Stimulated activated memory B cell treated with anti-CD40 and anti-IgM and Interleukin-4, amounts not matched to agents 10 μg/mL and 1 μg/mL and 100 μg/mL, for 72 hours (primary cell): Measurements from ENCODE around the gene PGF.

ENCODE experiments used
- ATAC-seq: fragments of 150-1000 bp; cut with Tn5 transposase; 2 replicates; pipeline ENCODE4 v1.10.0; 2021
- H3K27ac Mint-ChIP-seq: one replicate; pipeline ENCODE4 v1.8.0; 2022; ENCODE audit warnings: mild to moderate bottlenecking, mixed read lengths
- H3K27me3 Mint-ChIP-seq: one replicate; pipeline ENCODE4 v1.8.0; 2022; ENCODE audit warnings: mixed read lengths
- H3K36me3 Mint-ChIP-seq: one replicate; pipeline ENCODE4 v1.8.0; 2022; ENCODE audit warnings: mixed read lengths
- H3K4me1 Mint-ChIP-seq: one replicate; pipeline ENCODE4 v1.8.0; 2022; ENCODE audit warnings: mixed read lengths
- H3K4me3 Mint-ChIP-seq: one replicate; pipeline ENCODE4 v1.8.0; 2022; ENCODE audit warnings: mild to moderate bottlenecking, moderate library complexity, mixed read lengths
- H3K9me3 Mint-ChIP-seq: one replicate; pipeline ENCODE4 v1.8.0; 2022; ENCODE audit warnings: mixed read lengths

The PGF gene

DNA sequence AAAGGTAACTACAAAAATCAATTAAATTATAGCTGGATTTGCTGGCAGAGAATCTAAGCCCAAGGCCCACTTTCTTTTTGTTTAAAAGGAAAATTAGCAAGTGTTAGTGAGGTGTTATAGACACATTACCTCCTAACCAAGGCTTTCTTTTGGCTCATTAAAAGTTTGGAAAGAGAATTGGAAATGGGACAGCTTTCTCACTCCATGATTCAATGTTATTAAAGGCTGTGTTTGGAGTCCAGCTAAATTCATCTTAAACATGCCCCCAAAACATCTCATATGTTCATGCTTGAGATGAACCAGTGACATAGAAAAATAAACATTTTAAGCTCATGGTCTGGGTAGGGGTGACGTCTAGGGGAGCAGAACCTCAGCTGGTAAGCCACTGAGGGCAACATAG is 13.4 kb upstream of the PGF start:
- Mint-ChIP-seq H3K9me3 (no peaks in the 10 kb centered on the region), H3K4me1 (peaks cover 2% of the 10 kb centered on the region), H3K27me3 (no peaks in the 10 kb centered on the region), H3K4me3 (no peak overlapping the region), H3K27ac (no peak overlapping the region), H3K36me3 (no peaks in the 10 kb centered on the region)
- no peak for ATAC-seq

DNA sequence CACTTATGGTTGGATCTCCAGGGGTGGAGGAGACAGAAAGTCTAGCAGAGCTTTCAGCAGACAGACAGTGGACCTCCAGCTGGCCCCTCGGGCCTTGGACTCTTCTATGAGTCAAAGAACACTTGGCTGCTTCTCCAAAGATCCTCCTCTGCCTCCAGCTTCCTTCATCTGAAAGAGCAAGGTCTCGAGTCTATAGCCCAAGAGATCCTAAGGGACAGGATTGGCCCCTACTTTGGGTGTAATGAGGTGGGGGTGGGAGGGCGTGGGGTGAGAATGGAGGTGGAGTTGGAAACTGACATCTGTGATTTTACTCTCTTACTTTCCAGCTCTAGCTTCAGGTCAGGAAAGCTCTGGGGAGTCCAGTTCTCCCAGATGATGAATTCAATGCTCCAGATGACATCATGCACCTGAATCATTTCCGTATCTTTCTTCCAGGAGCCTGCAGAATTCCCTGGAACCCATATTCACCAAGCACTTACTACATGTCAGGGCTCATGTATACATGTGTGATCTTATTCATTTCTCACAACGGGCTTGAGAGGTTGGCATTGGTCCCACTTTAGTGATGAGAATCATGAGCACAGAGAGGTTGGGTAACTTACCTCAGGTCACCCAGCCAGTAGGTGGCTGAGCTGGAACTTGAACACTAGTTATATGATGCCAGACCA is 10.2 kb upstream of the PGF start:
- H3K4me3 Mint-ChIP-seq = no peak overlapping the region
- H3K9me3 Mint-ChIP-seq = no peaks in the 10 kb centered on the region
- H3K27me3 Mint-ChIP-seq = no peaks in the 10 kb centered on the region
- ATAC-seq = no peak
- H3K4me1 Mint-ChIP-seq = peaks cover 24% of the 10 kb centered on the region
- H3K27ac Mint-ChIP-seq = no peak overlapping the region
- no peaks in the 10 kb centered on the region for H3K36me3 Mint-ChIP-seq

DNA sequence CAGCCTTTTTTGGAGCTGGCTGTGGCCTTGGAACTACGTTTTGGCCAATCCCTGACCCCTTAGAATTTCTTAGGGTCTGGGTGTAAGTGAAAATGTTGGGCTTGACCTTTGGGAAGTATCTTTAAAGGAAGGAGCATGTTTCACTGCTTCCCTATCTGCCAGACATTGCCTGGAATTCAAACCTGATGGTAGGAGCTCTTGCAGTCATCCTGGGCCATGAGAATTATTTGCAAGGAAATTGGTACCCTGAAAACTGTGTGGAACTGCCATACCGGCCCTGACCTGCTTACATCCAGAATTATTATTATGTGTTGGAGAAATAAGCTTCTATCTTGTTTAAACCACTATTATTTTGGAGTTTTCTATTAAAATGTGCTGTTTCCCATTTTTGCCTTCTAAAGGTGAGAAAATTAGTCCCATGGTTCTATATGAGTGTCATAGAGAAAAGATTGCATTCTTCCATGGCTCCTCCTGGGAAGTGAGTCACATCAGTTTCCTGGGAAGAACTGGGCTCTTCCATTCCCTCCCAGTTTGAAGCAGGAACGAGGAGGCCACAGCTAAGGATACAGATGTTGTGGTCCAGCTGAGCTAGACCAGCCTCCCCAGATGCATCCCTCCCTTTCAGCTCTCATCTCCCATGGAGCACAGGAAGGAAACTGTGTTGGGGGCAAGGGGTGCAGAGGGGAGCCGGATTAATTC is 9.5 kb upstream of the PGF start:
- ATAC-seq = no peak
- no peaks in the 10 kb centered on the region for H3K9me3 Mint-ChIP-seq
- no peaks in the 10 kb centered on the region for H3K27me3 Mint-ChIP-seq
- no peak overlapping the region for H3K4me3 Mint-ChIP-seq
- H3K27ac Mint-ChIP-seq = no peak overlapping the region
- peaks cover 24% of the 10 kb centered on the region for H3K4me1 Mint-ChIP-seq
- H3K36me3 Mint-ChIP-seq = no peaks in the 10 kb centered on the region

DNA sequence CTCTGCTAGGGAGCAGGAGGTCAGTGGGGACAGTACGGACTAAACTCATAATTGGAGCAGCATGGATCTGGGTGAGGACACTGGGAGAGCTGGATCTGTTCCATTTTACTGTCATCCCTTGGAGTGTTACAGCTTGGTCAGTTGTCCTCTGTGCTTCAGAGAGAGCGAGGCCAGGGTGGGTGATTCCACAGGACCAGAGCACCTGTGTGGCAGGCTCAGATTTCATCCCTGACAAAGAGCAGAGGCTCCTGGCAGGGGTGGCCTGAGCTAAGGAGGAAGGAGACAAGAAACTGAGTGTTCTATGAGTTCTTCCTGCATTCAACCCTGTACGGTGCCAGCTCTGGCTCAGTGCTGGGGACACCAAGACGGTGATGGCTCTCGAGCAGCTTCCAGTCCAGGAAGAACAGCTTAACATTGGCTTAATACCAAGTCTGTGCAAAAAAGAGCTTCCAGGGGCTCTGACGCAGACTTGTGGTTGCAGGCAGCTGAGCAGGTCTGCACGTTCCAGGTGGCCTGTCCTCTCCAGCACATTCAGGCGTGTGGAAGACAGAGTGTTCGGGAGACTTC is 8.4 kb upstream of the PGF start:
- no peak for ATAC-seq
- peak overlapping the region; percentile 82 for H3K27ac Mint-ChIP-seq

DNA sequence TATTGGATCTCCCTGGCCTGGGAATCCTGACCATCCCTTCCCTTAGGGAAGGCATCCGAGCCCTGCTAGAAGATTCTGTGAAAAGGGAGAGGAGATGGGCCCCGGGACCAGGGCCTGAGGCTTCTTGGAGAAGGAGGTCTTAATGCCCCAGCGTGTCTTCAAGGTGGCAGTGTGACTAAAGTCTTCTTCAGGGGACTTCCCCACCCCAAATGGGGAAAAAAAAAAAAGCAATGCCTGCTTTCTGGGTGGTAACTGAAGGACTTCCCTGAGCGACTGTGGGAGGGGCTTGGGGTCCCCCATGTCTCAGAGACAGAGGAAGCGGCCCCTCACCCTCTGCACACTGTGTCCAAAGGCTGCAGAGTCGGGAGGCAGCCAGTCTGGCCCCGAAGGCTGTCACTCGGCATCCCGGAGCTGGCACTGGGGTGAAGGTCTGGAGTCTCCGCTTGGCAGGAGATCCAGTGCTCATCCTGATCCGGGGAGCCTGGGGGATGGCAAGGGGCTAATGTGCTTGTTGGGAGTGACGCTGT is 7.8 kb upstream of the PGF start:
- ATAC-seq = peak; percentile 64
- Mint-ChIP-seq H3K9me3 (no peaks in the 10 kb centered on the region), H3K4me1 (peaks cover 24% of the 10 kb centered on the region), H3K27me3 (no peaks in the 10 kb centered on the region), H3K27ac (peak overlapping the region; percentile 82), H3K4me3 (peak overlapping the region; percentile 22), H3K36me3 (no peaks in the 10 kb centered on the region)

More for the DNA sequence above, 8.4 kb upstream of the PGF start:
- Mint-ChIP-seq H3K4me3 (peak overlapping the region; percentile 22), H3K9me3 (no peaks in the 10 kb centered on the region), H3K36me3 (no peaks in the 10 kb centered on the region), H3K4me1 (peaks cover 24% of the 10 kb centered on the region), H3K27me3 (no peaks in the 10 kb centered on the region)

DNA sequence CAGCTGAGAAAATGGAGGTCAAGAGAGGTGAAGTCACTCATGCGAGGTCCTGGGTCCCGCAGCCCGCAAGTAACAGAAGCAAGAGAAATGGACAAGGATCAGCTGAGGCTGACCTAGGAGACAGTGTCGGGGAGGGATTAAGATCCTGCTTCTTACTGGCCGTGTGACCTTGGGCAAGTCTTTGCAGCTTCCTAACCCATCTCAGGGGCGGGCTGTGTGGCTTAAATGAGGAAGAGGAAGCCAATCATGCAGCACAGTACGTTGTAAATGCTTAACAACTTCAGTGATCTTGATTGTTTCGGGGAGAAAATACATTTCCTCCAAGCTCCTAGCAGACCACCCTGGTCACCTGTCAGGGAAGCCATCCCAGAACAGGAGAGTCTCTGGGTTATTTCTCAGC is 7.1 kb upstream of the PGF start:
- peak overlapping the region; percentile 22 for H3K4me3 Mint-ChIP-seq
- H3K36me3 Mint-ChIP-seq = no peaks in the 10 kb centered on the region
- ATAC-seq = peak; percentile 69
- H3K4me1 Mint-ChIP-seq = peaks cover 24% of the 10 kb centered on the region
- H3K9me3 Mint-ChIP-seq = no peaks in the 10 kb centered on the region
- H3K27ac Mint-ChIP-seq = peak overlapping the region; percentile 82
- H3K27me3 Mint-ChIP-seq = no peaks in the 10 kb centered on the region

DNA sequence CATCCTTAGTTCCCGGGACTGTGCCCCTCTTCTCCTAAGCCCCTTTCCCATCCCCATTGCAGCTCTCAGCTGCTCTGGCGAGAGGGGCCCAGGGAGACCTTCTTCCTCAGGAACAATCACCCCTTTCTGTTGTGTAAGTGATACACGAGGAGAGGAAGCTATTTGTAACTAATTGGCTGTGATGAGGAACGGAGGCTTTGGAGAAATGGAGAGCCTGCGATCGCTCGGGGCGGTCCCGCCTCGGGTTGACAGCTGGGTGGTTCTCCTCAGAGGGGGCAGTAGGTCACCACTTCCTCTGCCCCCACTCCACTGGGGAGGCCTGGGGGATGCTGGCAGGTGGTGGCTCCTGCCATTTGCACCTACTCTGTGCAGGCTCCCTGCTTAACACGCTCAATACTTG is 6.6 kb upstream of the PGF start:
- H3K9me3 Mint-ChIP-seq = no peaks in the 10 kb centered on the region
- H3K4me3 Mint-ChIP-seq = peak overlapping the region; percentile 22

DNA sequence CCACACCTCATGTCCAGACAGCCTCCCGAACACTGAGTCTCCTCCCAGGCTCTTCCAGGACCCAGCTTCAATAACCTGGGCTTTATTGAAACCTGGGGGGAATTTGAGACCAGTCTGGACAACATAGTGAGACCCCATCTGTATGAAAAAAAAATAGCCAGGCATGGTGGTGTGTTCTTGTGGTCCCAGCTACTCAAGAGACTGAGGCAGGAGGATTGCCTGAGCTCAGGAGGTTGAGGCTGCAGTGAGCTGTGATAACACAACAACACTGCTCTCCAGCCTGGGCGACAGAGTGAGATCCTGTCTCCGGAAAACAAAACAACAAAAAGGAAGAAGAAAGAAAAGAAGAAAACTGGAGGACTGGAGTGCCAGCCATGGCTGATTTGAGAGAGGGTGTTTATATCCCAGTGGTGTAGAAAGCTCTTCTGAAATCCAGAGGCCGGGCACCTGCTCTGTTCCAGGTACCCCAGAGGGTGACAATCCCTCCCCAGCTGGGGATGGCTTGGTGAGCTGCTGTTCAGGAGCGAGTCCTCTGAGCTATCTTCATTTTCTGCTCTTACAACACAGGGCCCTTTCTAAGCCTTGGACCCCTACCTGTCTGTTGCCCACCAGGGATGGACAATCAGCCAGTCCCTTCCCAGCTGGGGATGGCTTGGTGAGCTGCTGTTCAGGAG is 6.0 kb upstream of the PGF start:
- Mint-ChIP-seq H3K9me3 (no peaks in the 10 kb centered on the region), H3K4me1 (peaks cover 24% of the 10 kb centered on the region), H3K4me3 (no peak overlapping the region), H3K36me3 (no peaks in the 10 kb centered on the region), H3K27me3 (peaks cover 3% of the 10 kb centered on the region), H3K27ac (no peak overlapping the region)
- no peak for ATAC-seq

More for the DNA sequence above, 6.6 kb upstream of the PGF start:
- Mint-ChIP-seq H3K27ac (peak overlapping the region; percentile 82), H3K27me3 (no peaks in the 10 kb centered on the region), H3K36me3 (no peaks in the 10 kb centered on the region), H3K4me1 (peaks cover 24% of the 10 kb centered on the region)
- ATAC-seq = no peak

DNA sequence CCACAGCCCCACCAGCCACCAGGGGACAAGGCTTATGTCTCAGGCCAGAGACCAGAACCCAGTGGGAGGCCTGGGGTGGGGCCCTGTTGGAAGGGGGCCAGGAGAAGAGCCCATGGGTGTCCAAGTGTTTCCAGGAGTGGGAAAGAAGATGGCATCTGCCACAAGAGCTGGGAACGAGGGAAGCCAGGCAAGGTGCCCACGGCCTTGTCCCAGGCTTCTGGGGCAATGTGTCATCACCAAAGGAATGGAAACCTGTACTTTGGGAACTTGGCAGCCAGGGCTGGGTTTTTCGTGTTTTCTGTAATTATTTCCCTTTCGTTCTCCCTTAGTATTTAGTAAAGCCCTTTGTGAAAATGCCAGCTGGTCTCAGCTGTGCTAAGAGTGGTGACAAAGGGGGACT is 5.3 kb upstream of the PGF start:
- H3K9me3 Mint-ChIP-seq = no peaks in the 10 kb centered on the region
- ATAC-seq = no peak
- no peaks in the 10 kb centered on the region for H3K36me3 Mint-ChIP-seq
- peaks cover 6% of the 10 kb centered on the region for H3K27me3 Mint-ChIP-seq
- no peak overlapping the region for H3K27ac Mint-ChIP-seq
- H3K4me3 Mint-ChIP-seq = no peak overlapping the region
- H3K4me1 Mint-ChIP-seq = peaks cover 24% of the 10 kb centered on the region

DNA sequence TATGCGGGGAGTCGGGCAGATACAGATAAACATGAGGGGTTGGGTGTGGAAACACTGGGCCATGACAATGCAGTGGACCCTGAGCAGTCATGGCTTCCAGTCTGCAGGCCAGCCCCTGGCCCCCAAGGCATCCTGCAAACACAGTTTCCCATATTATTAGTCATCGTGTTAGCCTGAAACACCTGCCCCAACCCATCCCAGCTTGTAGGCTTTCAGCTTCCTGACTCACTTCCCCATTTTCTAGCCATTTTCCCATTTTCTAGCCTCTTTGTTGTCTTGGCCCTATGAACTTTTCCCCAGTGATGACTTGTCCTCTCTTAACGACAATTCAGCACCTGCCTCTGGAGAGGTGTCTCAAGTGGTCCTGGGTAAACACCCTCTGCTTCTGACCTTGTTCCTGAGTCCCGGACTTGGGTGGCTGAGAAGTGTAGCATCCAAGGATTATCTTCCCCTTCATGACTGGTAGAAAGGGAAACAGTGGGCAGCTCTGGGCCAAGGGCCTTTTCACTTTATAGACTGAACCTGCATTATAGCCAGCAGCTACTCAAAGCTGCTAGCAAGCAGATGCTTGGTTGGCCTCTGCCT is 4.3 kb upstream of the PGF start:
- Mint-ChIP-seq H3K9me3 (no peaks in the 10 kb centered on the region), H3K27me3 (peaks cover 6% of the 10 kb centered on the region), H3K36me3 (no peaks in the 10 kb centered on the region), H3K4me1 (peaks cover 24% of the 10 kb centered on the region), H3K27ac (no peak overlapping the region), H3K4me3 (no peak overlapping the region)
- ATAC-seq = no peak

DNA sequence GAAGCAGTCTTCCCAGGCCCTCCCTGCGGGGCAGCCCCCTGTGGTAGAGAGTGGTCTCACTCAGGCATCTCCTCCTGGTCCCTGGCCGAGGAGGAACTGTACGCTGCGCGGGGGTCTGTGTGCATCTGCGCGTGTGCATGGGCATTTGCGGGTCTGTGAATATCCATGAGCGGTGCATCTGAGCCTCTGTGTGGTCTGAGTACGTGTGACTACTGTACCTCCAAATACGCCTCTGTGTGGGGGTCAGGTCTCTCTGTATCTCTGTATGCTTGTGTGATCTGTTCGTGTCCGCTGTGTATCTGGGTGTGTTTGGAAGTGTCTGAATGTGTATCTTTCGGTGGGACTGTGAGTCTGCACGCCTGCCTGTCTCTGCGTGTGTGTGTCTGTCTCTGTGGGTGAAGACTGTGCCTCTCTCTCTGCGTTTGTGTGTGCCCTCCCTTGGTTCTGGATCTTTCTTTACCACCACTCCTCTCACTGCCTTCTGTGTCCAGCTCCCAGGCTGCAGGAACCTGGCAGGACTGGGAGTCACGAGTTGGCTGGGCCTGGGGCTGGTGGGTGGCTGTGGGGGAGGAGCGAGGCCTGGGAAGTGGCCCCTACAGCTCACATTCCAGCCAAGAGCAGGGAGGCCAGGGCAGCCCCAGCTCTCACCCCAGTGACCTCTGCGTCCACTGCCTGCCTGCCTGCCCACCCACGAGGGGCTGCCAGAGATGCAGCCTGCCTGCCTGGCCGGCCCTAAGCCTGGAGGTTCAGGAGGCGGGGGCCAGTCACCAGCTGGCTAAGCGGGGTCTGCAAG is 1.1 kb upstream of the PGF start:
- no peak for ATAC-seq
- Mint-ChIP-seq H3K27ac (no peak overlapping the region), H3K4me3 (peak overlapping the region; percentile 38), H3K27me3 (peaks cover 23% of the 10 kb centered on the region), H3K9me3 (no peaks in the 10 kb centered on the region), H3K4me1 (no peaks in the 10 kb centered on the region), H3K36me3 (no peaks in the 10 kb centered on the region)

DNA sequence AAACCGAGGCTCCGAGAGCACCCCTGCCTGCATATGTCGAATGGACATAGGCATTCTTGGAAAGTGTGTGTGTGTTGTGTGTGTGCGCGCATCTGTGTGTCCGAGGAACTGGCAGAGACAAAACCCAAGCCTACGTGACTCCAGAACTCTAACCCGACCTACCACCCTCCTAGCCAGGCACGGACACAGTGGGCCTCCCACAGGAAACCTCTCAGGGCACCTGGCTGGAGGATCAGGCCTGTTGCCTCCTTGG is 556 bp upstream of the PGF start:
- Mint-ChIP-seq H3K27me3 (peaks cover 23% of the 10 kb centered on the region), H3K36me3 (no peaks in the 10 kb centered on the region), H3K27ac (no peak overlapping the region), H3K4me3 (peak overlapping the region; percentile 15), H3K4me1 (no peaks in the 10 kb centered on the region), H3K9me3 (no peaks in the 10 kb centered on the region)
- ATAC-seq = no peak

DNA sequence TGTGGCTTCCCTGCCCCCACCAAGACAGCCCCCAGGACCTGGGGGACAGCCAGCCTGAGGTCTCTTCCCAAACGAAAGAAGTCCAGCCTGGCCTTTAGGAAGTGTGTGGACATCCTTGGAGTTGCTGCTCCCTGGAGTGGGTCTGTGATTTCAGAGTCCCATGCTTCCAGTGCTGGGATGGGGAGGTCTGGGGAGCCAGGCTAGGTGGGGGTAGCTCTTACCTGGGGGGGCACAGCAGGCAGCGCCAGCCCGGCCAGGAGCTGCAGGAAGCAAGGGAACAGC is 509 bp downstream of the PGF start:
- Mint-ChIP-seq H3K4me3 (peak overlapping the region; percentile 50), H3K4me1 (no peaks in the 10 kb centered on the region), H3K36me3 (no peaks in the 10 kb centered on the region), H3K27ac (no peak overlapping the region), H3K9me3 (no peaks in the 10 kb centered on the region), H3K27me3 (peaks cover 23% of the 10 kb centered on the region)
- no peak for ATAC-seq

DNA sequence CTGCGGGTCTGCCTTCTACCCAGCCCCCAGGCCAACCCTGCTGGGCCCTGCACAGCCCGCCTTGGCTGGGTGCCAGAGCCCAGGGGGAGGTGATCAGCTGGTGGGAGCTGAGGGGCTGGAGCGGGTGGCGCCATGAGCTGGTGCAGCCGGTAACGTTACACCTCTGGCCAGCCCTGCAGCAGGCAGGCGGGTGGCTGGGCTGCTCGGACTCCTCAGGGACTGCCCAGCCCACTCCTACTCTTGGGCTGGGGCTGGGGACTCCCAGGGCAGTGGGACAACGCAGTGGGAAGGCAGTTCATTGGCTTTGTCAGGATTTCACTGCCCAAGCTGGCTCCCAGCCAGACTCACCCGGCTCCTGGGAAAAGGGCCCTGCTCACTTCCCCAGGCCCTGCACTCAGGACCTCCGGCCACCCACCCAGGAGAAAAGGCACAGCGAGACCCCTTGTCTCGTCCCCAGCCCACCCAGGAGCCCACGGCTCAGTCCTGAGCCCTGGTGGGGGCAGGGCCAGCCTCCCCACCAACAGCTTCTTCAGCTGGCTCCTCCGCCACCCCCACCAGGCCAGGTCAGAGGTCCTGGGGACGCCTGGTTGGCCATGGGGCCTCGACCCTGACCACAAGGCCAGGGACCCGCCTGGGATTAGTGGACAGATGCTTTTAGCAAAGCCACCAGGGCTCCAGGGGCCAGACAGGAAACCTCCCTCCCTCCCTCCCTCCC is 1.0 kb downstream of the PGF start:
- Mint-ChIP-seq H3K27me3 (peaks cover 23% of the 10 kb centered on the region), H3K36me3 (no peaks in the 10 kb centered on the region), H3K4me3 (no peak overlapping the region), H3K4me1 (no peaks in the 10 kb centered on the region), H3K27ac (no peak overlapping the region), H3K9me3 (no peaks in the 10 kb centered on the region)
- no peak for ATAC-seq
